ENCODE measurements around the gene GPS1.

The GPS1 gene

GRCh38 chr17:82084373-82085030 lies 32.8 kb downstream of the GPS1 start:
- Histone ChIP-seq H3K36me3 (ENCODE audit: control insufficient read depth in 4 of 4, insufficient read depth in 4 of 4, low read length in 3 of 4) (peaks cover 3 to 99% (median 70%) of the 10 kb centered on the region in 4 experiments), H3K27me3 (replicated peaks in 2 of 5; ENCODE audit: control insufficient read depth in 4 of 5, insufficient read depth in 5 of 5, low read length in 4 of 5) (no peaks in the 10 kb centered on the region), H3K4me1 (ENCODE audit: control extremely low read depth in 1 of 4, control insufficient read depth in 4 of 4, insufficient read depth in 4 of 4, low read length in 3 of 4) (no peaks in the 10 kb centered on the region), H3K9me3 (ENCODE audit: control extremely low read depth in 1 of 5, control insufficient read depth in 4 of 5, insufficient read depth in 2 of 5, low read depth in 1 of 5, low read length in 4 of 5) (no peaks in the 10 kb centered on the region), H3K27ac (ENCODE audit: insufficient read depth in 1 of 2, low read depth in 1 of 2, low read length in 2 of 2, poor library complexity in 1 of 2, severe bottlenecking in 2 of 2) (no peak overlapping the region), H3K4me3 (ENCODE audit: control insufficient read depth in 1 of 7, extremely low read depth in 1 of 7, insufficient read depth in 4 of 7, low read depth in 2 of 7, low read length in 6 of 7) (no peak overlapping the region)
- no peak for DNase-seq
- ChIA-PET CTCF (no interaction called here), POLR2A (no interaction called here)
- 97% methylated on average over 30 of the region's 31 CpGs for WGBS (ENCODE audit: insufficient coverage)

GRCh38 chr17:82085031-82085861 lies 33.5 kb downstream of the GPS1 start:
- H3K36me3 ChIP-seq (ENCODE audit: control insufficient read depth in 4 of 4, insufficient read depth in 4 of 4, low read length in 3 of 4) = peaks cover 3 to 100% (median 68%) of the 10 kb centered on the region in 4 experiments
- H3K9me3 ChIP-seq (ENCODE audit: control extremely low read depth in 1 of 5, control insufficient read depth in 4 of 5, insufficient read depth in 2 of 5, low read depth in 1 of 5, low read length in 4 of 5) = no peaks in the 10 kb centered on the region
- H3K4me3 ChIP-seq (ENCODE audit: control insufficient read depth in 1 of 7, extremely low read depth in 1 of 7, insufficient read depth in 4 of 7, low read depth in 2 of 7, low read length in 6 of 7) = no peak overlapping the region
- no peaks in the 10 kb centered on the region for H3K4me1 ChIP-seq (ENCODE audit: control extremely low read depth in 1 of 4, control insufficient read depth in 4 of 4, insufficient read depth in 4 of 4, low read length in 3 of 4)
- H3K27me3 ChIP-seq (replicated peaks in 2 of 5; ENCODE audit: control insufficient read depth in 4 of 5, insufficient read depth in 5 of 5, low read length in 4 of 5) = no peaks in the 10 kb centered on the region
- H3K27ac ChIP-seq (ENCODE audit: insufficient read depth in 1 of 2, low read depth in 1 of 2, low read length in 2 of 2, poor library complexity in 1 of 2, severe bottlenecking in 2 of 2) = no peak overlapping the region
- CTCF ChIA-PET = interaction anchor here (0.6 kb wide), 1 partner anchor 13 kb away, joined by 3 read pairs; no protein-coding TSS in a partner anchor
- POLR2A ChIA-PET = no interaction called here
- no peak for DNase-seq
- WGBS (ENCODE audit: insufficient coverage) = 97% methylated on average over 46 of the region's 49 CpGs

- no peaks in the 10 kb centered on the region for H3K9me3 ChIP-seq (ENCODE audit: control extremely low read depth in 1 of 5, control insufficient read depth in 4 of 5, insufficient read depth in 2 of 5, low read depth in 1 of 5, low read length in 4 of 5)
- POLR2A ChIA-PET = interaction anchor here (0.6 kb wide), 1 partner anchor 30 kb away, joined by 4 read pairs; no protein-coding TSS in a partner anchor
- no peak for DNase-seq
- H3K36me3 ChIP-seq (ENCODE audit: control insufficient read depth in 4 of 4, insufficient read depth in 4 of 4, low read length in 3 of 4) = peaks cover 3 to 100% (median 69%) of the 10 kb centered on the region in 4 experiments
- CTCF ChIA-PET = no interaction called here
- no peaks in the 10 kb centered on the region for H3K27me3 ChIP-seq (replicated peaks in 2 of 5; ENCODE audit: control insufficient read depth in 4 of 5, insufficient read depth in 5 of 5, low read length in 4 of 5)
- 94% methylated on average over 20 of the region's 25 CpGs for WGBS (ENCODE audit: insufficient coverage)
- H3K27ac ChIP-seq (ENCODE audit: insufficient read depth in 1 of 2, low read depth in 1 of 2, low read length in 2 of 2, poor library complexity in 1 of 2, severe bottlenecking in 2 of 2) = no peak overlapping the region
- no peak overlapping the region for H3K4me3 ChIP-seq (ENCODE audit: control insufficient read depth in 1 of 7, extremely low read depth in 1 of 7, insufficient read depth in 4 of 7, low read depth in 2 of 7, low read length in 6 of 7)
- no peaks in the 10 kb centered on the region for H3K4me1 ChIP-seq (ENCODE audit: control extremely low read depth in 1 of 4, control insufficient read depth in 4 of 4, insufficient read depth in 4 of 4, low read length in 3 of 4)
These were observed 34.5 kb downstream of the GPS1 start for GRCh38 chr17:82085931-82086764.

GRCh38 chr17:82086941-82087906 lies 35.5 kb downstream of the GPS1 start:
- H3K4me1 ChIP-seq (ENCODE audit: control extremely low read depth in 1 of 4, control insufficient read depth in 4 of 4, insufficient read depth in 4 of 4, low read length in 3 of 4) = no peaks in the 10 kb centered on the region
- H3K9me3 ChIP-seq (ENCODE audit: control extremely low read depth in 1 of 5, control insufficient read depth in 4 of 5, insufficient read depth in 2 of 5, low read depth in 1 of 5, low read length in 4 of 5) = no peaks in the 10 kb centered on the region
- ChIA-PET CTCF (interaction anchor here (0.8 kb wide), 1 partner anchor 20 kb away, joined by 3 read pairs; no protein-coding TSS in a partner anchor), POLR2A (no interaction called here)
- DNase-seq = no peak
- H3K27ac ChIP-seq (ENCODE audit: insufficient read depth in 1 of 2, low read depth in 1 of 2, low read length in 2 of 2, poor library complexity in 1 of 2, severe bottlenecking in 2 of 2) = no peak overlapping the region
- H3K27me3 ChIP-seq (replicated peaks in 2 of 5; ENCODE audit: control insufficient read depth in 4 of 5, insufficient read depth in 5 of 5, low read length in 4 of 5) = no peaks in the 10 kb centered on the region
- H3K4me3 ChIP-seq (ENCODE audit: control insufficient read depth in 1 of 7, extremely low read depth in 1 of 7, insufficient read depth in 4 of 7, low read depth in 2 of 7, low read length in 6 of 7) = no peak overlapping the region
- 95% methylated on average over 34 of the region's 39 CpGs for WGBS (ENCODE audit: insufficient coverage)
- H3K36me3 ChIP-seq (ENCODE audit: control insufficient read depth in 4 of 4, insufficient read depth in 4 of 4, low read length in 3 of 4) = peaks cover 3 to 100% (median 72%) of the 10 kb centered on the region in 4 experiments

GRCh38 chr17:82087961-82088837 lies 36.5 kb downstream of the GPS1 start:
- no peak overlapping the region for H3K27ac ChIP-seq (ENCODE audit: insufficient read depth in 1 of 2, low read depth in 1 of 2, low read length in 2 of 2, poor library complexity in 1 of 2, severe bottlenecking in 2 of 2)
- CTCF ChIA-PET = interaction anchor here (0.8 kb wide), 1 partner anchor 19 kb away, joined by 3 read pairs; no protein-coding TSS in a partner anchor
- H3K36me3 ChIP-seq (ENCODE audit: control insufficient read depth in 4 of 4, insufficient read depth in 4 of 4, low read length in 3 of 4) = peaks cover 3 to 100% (median 69%) of the 10 kb centered on the region in 4 experiments
- H3K4me1 ChIP-seq (ENCODE audit: control extremely low read depth in 1 of 4, control insufficient read depth in 4 of 4, insufficient read depth in 4 of 4, low read length in 3 of 4) = no peaks in the 10 kb centered on the region
- WGBS (ENCODE audit: insufficient coverage) = 97% methylated on average over 37 of the region's 48 CpGs
- H3K4me3 ChIP-seq (ENCODE audit: control insufficient read depth in 1 of 7, extremely low read depth in 1 of 7, insufficient read depth in 4 of 7, low read depth in 2 of 7, low read length in 6 of 7) = no peak overlapping the region
- POLR2A ChIA-PET = no interaction called here
- no peaks in the 10 kb centered on the region for H3K27me3 ChIP-seq (replicated peaks in 2 of 5; ENCODE audit: control insufficient read depth in 4 of 5, insufficient read depth in 5 of 5, low read length in 4 of 5)
- DNase-seq = no peak
- no peaks in the 10 kb centered on the region for H3K9me3 ChIP-seq (ENCODE audit: control extremely low read depth in 1 of 5, control insufficient read depth in 4 of 5, insufficient read depth in 2 of 5, low read depth in 1 of 5, low read length in 4 of 5)
